Omental fat pad (tissue), 4 donors: Measurements from ENCODE around the gene ZFR2. TPM values are rescaled to one million over a fixed set of nuclear protein-coding genes. Genes with fewer than 3 reads are reported as not detected.

Experiments used
- ATAC-seq: fragments of 150-250 bp; one replicate; pipeline ENCODE4 v1.9.1; 2016; ENCODE audit warnings: mild to moderate bottlenecking, moderate library complexity; ENCODE audit not compliant: low FRiP score
- DNase-seq: peaks from one replicate; pipeline ENCODE4 v3.0.0-alpha.2; 2019; ENCODE audit warnings: low spot score
- total RNA-seq, 4 donors: library from RNA; depleted of rRNA; stranded (reverse); fragments of >200 nt; gene quantifications; one replicate each; pipeline ENCODE4 v1.1.0, GENCODE V29; 2016
- TF ChIP-seq, protein P1 (sequence below), 3 donors: fragments of 450-650 bp; IDR thresholded peaks; one replicate each; pipeline ENCODE4 v1.5.1; 2016 to 2017; ENCODE audit warnings: antibody characterized with exemption in 3 of 3, mild to moderate bottlenecking in 3 of 3, moderate library complexity in 2 of 3

The ZFR2 gene
- total RNA-seq, 4 donors from 2014 or later, result 0.12 TPM; not detected in 3

DNA sequence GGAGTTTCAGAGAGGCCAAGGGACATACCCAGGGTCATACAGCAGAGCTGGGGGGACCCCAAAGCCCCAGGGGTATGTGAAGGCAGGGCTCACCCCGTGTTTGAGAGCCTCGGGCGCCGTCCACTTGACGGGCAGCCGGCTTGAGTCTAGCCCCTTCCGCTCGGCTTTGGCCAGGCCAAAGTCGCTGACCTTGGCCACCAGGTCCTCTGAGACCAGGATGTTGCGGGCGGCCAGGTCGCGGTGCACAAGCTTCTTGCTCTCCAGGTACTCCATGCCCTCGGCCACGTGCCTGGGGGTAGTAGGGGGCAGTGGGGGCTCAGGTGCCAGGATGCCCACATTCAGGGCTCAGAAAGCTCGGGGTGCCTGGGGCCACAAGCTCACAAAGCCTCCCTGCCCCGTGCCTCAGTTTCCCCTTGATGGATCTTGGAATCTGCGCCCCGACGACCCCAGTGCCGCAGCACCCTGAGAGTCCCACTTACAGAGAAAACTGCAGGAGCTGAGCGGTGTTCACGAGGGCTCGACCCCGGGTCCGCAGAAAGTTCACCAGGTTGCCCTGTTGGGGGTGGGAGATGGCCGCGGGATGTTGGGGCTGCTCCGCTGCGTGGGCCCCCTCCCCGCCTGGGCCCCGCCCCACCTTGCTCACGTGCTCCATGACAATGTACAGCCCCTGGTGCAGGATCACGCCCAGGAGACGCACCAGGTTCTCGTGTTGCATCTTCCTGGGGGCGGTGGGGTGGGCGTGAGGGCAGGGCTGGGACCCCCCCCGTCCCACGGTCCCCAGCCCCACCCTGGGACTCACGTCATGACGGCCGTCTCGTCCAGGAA, 89.7 kb downstream of the ZFR2 start:
- TF ChIP-seq, protein P1, sequence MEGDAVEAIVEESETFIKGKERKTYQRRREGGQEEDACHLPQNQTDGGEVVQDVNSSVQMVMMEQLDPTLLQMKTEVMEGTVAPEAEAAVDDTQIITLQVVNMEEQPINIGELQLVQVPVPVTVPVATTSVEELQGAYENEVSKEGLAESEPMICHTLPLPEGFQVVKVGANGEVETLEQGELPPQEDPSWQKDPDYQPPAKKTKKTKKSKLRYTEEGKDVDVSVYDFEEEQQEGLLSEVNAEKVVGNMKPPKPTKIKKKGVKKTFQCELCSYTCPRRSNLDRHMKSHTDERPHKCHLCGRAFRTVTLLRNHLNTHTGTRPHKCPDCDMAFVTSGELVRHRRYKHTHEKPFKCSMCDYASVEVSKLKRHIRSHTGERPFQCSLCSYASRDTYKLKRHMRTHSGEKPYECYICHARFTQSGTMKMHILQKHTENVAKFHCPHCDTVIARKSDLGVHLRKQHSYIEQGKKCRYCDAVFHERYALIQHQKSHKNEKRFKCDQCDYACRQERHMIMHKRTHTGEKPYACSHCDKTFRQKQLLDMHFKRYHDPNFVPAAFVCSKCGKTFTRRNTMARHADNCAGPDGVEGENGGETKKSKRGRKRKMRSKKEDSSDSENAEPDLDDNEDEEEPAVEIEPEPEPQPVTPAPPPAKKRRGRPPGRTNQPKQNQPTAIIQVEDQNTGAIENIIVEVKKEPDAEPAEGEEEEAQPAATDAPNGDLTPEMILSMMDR (IDR thresholded peaks at IDR 0.05), result no peak
- DNase-seq (no peak), ATAC-seq (no peak)

DNA sequence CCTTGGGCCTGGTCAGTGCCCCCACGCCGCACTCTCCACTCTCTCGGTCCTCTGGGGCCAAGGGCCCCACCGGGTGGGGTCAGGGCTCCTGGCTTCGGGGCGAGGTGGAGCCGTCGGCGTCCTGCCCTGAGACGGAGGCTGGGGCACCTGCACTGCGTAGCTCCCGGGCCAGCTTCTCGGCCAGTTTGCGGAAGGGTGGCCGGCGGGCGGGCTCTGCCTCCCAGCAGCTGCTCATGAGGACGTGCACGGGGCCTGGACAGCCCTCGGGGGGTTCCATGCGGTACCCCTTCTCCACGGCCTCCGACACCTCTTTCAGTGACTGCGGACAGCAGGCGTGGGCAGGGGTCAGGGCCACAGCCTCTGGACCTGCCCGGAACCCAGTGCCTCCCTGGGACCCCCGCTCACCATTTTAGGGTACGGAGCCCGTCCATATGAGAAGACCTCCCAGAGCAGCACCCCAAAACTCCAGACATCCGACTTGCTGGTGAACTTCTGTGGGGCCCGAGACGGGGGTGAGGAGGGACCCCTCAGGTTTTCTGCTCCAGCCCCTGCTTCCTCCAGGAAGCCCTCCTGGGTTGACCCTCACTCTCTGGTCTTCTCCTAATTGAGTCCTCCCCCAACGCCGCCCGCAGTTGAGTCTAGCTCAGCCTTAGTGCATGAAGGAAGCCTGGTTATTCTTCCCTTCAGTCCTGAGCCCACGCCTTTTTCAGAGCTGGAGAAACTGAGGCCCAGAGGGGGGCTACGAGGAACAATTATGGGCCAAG, 90.6 kb downstream of the ZFR2 start:
- ATAC-seq, result no peak
- no peak for DNase-seq
- TF ChIP-seq, protein P1 (IDR thresholded peaks at IDR 0.05), result no peak

DNA sequence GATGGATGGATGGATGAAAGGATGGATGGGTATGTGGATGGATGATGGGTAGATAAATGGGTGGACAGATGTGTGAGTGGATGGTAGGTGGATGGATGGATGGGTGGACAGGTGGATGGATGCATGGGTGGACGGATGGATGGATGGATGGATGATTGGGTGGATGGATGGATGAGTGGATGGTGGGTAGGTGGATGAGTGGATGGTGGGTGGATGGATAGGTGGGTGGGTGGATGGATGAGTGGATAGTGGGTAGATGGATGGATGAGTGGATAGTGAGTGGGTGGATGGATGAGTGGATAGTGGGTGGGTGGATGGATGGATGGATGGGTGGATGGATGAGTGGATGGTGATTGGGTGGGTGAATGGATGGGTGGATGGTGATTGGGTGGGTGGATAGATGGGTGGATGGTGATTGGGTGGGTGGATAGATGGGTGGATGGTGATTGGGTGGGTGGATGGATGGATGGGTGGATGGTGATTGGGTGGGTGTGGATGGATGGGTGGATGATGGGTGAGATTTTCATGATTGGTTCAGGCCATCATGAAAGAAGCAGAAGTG, 92.3 kb downstream of the ZFR2 start:
- no peak for ATAC-seq
- DNase-seq, result no peak
- TF ChIP-seq, protein P1 (IDR thresholded peaks at IDR 0.05), result no peak

DNA sequence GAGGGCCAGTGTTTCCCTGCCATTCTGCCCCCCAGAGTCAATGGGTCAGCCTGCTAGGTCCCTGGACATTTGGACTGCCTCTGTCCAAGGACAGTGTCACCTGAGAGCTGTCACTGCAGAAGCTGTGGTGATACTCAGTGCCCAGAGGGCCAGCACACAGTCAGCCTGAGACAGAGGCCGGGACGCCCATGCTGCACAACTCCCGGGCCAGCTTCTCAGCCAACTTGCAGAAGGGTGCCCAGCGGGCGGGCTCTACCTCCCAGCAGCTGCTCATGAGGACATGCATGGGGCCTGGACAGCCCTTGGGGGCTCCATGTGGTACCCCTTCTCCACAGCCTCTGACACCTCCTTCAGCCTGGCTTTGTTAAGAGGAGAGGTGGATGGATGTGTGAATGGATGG, 93.0 kb downstream of the ZFR2 start:
- TF ChIP-seq, protein P1 (IDR thresholded peaks at IDR 0.05), result no peak
- ATAC-seq (no peak), DNase-seq (no peak)

DNA sequence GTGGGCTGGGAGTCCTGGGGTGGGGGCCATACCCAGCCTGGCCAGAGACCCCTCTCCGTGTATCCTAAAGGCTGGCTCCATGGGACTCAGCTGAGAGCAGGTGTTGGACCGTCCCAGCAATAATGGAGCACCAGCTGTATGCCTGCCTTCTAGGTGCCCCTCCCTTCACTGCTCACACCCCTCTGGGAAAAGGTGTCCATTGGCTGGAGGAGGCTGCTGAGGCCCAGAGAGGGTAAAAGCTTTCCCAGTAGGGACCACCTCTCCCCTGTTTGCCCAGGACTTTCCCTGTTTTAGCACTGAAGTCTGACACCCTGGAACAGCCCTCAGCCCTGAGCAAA, 93.5 kb downstream of the ZFR2 start:
- TF ChIP-seq, protein P1 (IDR thresholded peaks at IDR 0.05), result no peak
- DNase-seq, result no peak
- ATAC-seq, result no peak

DNA sequence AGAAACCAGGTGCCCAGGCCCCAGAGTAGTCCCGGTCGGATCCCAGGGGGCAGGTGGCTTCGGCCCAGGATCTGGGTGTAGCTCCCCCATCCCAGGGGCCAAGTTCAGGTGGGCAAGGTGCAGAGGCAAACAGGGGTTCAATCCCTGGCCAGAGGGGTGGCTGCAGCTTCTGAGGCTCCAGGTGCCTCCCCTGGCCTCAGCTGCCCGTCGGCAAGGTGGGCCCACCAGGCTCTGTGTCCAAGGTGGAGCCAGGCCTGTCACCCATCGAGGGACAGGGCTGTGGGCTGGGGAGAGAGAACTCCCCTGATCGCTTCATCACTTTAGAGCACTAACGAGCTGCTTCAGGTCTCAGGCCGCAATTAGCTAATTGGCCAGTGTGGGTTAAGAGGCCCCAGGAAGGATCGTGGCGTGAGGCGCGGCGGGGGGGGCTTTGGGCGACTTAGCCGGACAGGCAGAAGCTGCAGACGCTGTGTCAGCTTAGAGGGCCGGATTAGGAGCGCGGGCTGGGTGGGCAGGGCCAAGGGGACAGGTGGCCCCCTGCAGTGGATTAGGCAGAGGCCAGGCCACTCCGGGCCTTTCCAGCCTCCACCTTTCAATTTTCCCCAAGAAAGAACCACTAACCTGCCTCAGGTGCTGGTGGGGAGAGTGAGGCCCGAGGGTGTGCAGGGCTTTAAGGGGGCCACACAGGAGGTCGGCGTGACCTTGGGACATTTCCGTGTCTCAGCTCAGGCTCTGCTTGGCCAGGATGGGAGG, 94.0 kb downstream of the ZFR2 start:
- TF ChIP-seq, protein P1 (IDR thresholded peaks at IDR 0.05), result no peak
- ATAC-seq (no peak), DNase-seq (no peak)
